ENCODE results near the gene LMTK2.

The LMTK2 gene

GRCh38 chr7:98106647-98107312 is at the start of gene LMTK2:
Gene LMTK2, plus strand, starts transcription at chr7:98106862. Its CDS starts 316 bp downstream, at chr7:98107178.
- DNase-seq = peak; percentile 95 to 97

DNA sequence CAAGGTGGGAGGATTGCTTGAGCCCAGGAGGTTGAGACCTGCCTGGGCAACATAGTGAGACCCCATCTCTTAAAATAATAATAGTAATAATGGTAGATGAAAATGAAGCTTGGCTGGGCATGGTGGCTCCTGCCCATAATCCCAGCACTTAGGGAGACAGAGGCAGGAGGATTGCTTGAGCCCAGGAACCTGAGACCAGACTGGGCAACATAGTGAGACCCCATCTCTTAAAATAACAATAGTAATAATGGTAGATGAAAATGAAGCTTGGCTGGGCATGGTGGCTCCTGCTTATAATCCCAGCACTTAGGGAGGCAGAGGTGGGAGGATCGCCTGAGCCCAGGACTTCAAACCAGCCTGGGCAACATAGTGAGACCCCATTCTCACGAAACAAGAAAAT is 49.5 kb upstream of the LMTK2 start:
- DNase-seq = no peak

DNA sequence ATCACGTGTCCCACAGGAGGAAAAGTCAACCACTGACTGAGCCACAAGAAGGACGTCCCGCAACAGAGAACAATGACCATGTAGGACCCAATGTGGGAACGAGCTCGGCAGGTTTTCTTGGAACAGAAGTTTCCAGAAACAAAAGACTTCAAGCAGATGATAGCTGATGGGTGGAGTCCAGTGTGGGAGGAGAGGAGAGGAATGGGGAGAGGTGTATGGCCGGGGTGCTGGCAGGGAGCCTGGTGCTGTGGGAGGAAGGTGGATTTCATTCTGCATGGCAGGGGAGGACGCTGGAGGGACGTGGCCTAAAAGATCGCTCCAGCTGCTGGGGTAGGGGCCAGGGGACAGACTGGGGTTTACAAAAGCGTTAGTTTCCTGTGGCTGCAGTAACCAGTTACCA is 48.5 kb upstream of the LMTK2 start:
- no peak for DNase-seq

- no peak for DNase-seq
Observed at GRCh38 chr7:98064233-98064632, 42.4 kb upstream of the LMTK2 start.

DNA sequence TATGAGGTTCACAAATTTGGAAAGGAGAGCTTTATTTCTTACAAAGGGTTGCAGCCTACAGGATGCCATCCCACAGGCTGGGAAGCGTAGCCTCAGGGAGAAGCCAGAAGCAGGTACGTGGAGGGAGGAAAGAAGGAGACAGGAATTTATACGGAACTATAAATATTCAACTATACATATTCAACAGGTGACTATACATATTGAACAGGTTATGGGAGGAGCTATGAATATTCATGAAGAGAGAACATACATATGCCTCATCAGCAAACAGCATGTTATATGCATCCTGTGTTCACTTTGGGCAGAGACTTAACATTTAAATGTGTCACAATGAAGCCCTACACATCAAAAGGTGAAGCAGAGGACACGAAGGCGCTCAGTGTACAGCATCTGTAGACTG is 40.5 kb upstream of the LMTK2 start:
- no peak for DNase-seq

DNA sequence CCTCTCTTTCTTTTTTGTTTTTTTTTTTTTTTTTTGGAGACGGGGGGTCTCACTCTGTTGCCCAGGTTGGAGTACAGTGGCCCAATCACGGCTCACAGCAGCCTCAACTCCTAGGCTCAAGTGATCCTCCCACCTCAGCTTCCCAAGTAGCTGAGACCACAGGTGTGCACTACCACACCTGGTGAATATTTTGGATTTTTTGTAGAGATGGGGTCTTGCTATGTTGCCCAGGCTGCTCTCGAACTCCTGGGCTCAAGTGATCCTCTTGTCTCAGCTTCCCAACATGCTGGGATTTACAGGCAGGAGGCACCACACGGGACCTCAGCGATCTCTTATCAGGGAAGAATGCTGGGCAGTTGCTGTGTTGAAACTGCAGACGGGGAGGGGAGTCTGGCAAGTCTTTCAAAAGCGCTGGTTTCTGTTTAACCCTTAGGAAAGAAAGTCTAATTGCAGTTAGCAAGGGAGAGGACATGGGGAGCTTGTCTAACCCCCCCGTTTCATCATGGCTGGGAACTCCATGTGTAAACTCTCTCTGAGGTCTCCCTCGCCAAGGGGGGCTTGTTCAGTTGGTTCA is 39.6 kb upstream of the LMTK2 start:
- no peak for DNase-seq

DNA sequence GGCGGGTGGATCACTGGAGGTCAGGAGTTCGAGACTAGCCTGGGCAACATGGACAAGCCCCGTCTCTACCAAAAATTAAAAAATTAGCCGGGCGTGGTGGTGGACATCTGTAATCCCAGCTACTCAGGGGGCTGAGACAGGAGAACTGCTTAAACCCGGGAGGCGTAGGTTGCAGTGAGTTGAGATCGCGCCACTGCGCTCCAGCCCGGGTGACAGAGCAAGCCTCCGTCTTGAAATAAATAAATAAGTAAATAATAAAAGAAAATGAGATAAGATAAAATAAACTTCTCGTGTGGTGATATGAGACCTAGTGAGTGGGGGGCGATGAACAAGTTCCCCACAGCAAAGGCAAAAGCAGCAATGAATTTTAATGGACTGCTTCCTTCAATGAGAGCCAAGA is 33.6 kb upstream of the LMTK2 start:
- DNase-seq = no peak

- DNase-seq = no peak
Observed at GRCh38 chr7:98075801-98076200, 30.9 kb upstream of the LMTK2 start.

GRCh38 chr7:98077762-98078161 is 28.9 kb upstream of the LMTK2 start:
- DNase-seq = no peak

DNA sequence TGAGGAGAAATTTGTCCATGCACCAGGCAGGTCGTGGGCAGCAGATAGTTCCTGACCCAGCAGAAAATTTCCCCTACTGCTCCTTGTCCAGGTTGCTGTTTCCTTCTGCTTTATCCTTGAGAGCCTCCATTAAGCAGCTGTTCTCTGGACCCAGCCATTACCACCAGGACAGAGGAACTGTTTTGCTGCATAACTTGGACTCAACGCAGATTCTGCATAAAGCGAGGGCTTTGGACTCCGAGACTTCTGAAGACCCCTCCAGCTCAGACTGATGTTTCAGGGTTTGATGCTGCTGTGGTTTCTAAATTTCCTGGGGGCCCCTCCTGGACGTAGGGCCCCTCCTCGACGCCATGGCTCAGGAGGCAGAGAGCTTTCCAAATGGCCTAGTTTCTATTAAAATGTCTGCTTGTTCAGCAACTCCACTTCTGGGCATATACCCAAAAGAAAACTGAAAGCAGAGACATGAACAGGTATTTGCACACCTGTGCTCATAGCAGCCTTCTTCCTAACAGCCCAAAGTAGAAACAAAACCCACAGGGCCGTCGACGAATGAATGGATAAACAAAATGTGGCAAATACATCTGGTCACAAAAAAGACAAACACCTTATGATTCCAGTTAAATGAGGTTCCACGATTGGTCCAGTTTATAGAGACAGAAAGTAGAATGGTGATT is 28.3 kb upstream of the LMTK2 start:
- no peak for DNase-seq

DNA sequence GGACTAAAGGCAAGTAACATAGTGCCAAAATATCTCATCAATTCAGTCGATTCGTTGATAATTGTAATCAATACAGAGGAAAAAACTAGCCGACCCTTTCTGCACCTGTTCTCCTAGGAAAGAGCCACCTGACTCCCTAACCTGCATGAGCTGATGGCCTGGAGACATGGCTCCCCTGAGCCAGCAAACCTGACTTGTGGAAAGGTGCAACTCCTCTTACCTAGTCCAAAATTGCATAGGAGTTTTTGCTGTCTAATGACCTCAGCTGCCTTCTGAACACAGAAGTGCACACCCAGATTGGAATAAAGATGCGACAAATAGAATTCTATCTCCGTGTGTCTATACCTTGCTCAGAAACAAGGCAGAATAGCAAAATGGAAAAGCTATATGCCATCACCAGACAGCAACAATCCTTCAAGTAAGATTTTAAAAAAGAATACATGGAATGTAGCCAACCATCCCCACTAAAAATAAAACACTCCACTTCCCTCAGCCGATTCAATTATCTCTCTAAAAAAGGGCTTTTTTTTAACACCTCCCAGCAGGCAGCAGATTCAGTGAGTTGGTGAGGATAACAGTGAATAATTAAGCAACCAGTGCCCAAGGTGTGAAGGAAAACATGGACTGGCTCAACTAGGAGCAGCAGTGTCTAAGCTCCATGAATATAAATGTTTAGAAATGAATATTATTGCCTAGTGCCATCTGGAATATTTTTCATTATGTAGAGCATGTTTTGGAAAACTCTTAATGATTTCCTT is 26.6 kb upstream of the LMTK2 start:
- no peak for DNase-seq

- DNase-seq = no peak
Observed at GRCh38 chr7:98081319-98081718, 25.3 kb upstream of the LMTK2 start.

DNA sequence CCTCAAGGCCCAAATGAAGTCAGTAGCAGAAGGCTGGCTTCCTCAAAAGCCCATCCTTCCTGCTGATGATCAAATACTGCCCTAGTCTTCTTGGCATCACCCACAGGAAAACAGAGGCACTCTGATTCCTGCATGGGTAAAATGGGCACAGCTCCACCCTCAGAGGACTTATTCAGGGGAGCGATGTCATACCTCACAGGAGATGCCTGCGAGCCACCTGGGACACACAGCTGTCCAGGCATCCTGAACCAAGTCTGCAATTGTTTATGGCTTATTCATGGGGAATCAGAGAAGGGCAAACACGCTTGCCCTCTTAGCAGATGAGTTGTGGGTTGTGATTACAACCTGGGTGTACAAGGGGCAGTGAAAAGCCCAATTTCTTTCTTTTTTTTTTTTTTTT is 22.0 kb upstream of the LMTK2 start:
- no peak for DNase-seq

- DNase-seq = no peak
Observed at GRCh38 chr7:98085674-98086073, 21.0 kb upstream of the LMTK2 start.

DNA sequence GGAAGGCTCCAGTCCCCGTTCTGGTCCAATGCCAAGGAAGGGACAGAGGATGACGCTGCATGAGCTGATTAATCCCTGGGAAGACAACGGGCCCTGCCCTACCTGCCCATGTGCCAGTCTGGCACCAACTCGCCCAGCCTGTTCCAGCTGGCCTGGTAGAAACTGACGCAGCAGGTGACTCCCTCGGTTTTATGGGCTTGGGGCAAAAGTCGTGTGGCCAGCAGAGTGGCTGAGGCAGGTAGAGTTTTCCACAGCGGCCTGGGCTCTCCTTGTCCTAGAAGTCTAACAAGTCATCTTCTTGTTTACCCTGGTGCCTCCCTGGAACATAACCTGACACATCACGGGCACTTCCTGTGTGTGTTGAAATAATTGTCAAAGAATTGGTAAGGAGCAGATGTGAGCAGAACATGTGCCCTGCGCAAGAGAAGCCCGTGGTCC is 20.4 kb upstream of the LMTK2 start:
- no peak for DNase-seq

- DNase-seq = no peak
Observed at GRCh38 chr7:98088109-98088508, 18.6 kb upstream of the LMTK2 start.

- DNase-seq = no peak
Observed at GRCh38 chr7:98090116-98090515, 16.5 kb upstream of the LMTK2 start.

- no peak for DNase-seq
Observed at GRCh38 chr7:98091061-98091460, 15.6 kb upstream of the LMTK2 start.

DNA sequence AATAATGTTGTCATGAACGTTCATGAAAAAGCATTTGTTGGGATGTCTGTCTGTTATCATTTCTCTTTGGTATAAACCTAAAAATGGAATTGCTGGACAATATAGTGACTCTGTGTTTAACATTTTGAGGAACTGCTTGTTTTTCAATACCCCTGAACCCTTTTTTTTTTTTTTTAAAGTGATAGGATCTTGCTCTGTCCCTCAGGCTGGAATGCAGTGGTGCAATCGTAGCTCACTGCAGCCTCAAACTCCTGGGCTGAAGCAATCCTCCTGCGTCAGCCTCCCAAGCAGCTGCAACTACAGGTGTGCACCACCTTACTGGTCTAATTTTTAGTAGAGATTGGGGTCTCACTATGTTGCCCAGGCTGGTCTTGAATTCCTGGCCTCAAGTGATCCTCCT is 15.1 kb upstream of the LMTK2 start:
- DNase-seq = no peak

GRCh38 chr7:98097042-98097645 is 9.5 kb upstream of the LMTK2 start:
- no peak for DNase-seq

DNA sequence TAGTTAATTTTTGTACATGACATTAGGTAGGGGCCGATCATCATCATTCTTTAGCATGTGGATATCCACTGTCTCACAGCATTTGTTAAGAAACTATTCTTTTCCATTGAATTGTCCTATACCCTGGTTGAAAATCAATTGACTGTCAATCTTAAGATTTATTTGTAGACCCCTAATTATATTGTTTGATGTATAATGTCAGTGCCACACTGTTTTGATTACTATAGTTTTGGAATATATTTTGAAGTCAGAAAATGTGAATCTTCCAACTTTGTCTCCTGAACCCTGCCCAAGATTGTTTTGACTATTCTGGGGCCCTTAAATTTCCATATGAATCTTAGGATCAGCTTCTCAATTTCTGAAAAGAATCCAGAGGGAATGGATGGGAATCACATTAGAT is 6.6 kb upstream of the LMTK2 start:
- DNase-seq = no peak

GRCh38 chr7:98102170-98102569 is 4.5 kb upstream of the LMTK2 start:
- DNase-seq = no peak

DNA sequence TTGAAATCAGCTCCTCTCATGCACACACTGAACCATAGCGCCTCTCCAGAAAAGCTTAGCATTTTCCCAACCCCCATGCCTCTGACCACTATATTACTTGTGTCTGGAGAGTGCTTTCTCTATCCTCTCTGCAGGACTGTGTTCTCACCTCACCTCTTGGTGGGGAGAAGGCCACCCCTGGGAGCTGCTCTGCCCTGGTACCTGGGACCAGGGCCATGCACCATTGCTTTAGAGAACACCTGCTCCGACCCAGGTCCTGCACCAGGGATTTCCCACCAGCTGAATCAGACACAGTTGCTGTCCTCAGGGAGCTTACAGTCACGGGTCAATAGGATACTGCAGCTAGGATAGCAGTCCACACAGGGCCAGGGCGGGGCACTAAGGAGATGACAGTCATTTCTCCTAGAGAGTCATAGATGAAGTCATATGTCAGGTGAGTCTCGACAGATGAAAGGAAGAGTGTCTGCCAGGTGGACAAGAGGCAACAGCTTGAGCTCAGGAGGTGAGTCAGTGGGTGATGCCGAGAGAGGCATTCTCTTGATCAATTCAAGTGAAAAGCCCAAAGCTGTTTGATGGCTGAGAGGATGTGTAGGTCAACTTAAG is 619 bp upstream of the LMTK2 start:
- DNase-seq = peak; percentile 6 to 13

All from activated CD4-positive, alpha-beta T cell treated with anti-CD3 and anti-CD28 coated beads, Interleukin-2, amount 50 U/mL, for 4 hours (primary cell).